GM19452 (cell line): ENCODE results near the gene HOXC9.
"Not testable (repeated sequence)": the region's sequence is repeated elsewhere in the genome, so short reads cannot be mapped to it uniquely, and the experiment has no call there.

Experiments
- ATAC-seq: cut with Tn5 transposase; IDR thresholded peaks from one replicate; pipeline ENCODE4 v1.9.1; 2021; ENCODE audit not compliant: unreplicated experiment

Gene HOXC9

DNA sequence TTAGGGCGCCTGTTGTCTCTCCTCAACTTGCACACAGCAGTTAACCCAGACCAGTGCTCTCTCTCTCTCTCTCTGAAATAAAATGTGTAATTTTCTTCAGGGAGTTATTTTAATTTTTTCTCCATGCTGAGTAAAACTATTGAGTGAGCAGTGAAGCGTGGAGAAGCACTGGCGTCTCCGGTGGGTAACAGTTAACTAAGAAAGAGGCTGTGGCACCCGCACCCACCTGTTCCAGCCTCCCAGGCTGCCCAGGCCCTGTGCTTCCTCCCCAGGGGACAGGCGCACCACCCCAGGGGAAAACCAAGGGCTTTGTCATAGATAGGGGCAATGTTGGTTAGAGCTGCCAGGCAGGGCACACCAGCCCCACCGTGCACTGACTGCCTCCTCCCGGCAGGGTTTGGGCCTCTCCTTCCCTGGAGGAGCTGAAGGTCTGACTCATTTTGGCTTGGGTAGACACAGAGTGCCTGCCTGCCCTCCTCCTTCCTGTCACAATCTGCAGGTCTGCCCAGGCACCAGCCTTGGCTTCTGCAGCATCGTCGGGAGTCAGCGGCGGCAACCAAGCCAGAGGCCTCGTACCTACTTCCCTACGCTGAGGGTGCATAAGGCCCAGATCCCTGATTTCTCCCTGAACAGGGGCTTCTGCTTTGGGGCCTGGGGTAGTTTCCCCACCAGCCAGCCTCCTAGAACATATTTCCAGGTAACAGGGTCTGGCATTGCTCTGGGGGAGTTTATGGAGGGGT is 36.8 kb downstream of the HOXC9 start:
- ATAC-seq, result no peak

DNA sequence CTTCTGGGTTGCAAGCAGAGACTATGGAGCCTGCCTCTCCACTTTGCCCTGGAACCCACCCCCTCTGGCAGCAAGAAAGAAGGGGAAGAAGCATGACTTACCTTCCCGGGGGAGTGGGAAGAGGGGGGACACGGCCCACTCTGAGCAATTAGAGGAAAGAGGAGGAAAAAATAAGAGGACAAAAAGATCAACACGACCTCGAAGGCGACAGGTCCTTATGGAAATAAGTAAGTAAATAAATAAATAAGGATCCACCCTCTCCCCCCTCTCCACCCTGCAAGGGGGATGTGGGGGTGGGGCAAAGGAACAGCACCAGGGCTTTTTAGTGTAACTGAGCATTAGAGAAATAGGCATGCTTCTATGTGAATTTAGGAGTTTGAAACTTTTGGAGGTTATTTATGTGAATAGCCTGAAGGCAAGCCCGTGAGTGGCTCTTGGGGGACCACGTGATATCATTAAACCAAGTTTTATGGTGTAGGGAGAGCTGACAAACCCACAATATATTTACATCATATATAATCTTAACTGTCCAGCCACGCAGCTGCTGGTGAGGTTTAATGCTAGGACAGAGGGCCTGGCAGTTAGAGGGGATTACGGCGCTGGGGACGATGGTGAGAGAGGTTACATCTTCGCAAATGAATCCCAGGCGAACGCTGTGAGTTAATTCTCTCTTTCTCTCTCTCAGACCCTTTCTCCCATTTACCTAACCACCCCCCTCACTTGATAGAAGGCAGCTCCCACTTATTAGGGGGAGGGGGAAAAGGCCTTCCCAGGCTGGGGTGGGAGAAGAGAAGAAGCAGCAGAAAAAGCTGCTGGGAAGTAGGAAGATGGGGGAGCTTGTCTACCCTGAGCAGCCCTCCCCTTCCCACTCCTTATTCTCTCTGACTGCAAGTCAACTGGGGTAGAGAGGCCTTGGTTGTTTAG is 37.7 kb downstream of the HOXC9 start:
- no peak for ATAC-seq

DNA sequence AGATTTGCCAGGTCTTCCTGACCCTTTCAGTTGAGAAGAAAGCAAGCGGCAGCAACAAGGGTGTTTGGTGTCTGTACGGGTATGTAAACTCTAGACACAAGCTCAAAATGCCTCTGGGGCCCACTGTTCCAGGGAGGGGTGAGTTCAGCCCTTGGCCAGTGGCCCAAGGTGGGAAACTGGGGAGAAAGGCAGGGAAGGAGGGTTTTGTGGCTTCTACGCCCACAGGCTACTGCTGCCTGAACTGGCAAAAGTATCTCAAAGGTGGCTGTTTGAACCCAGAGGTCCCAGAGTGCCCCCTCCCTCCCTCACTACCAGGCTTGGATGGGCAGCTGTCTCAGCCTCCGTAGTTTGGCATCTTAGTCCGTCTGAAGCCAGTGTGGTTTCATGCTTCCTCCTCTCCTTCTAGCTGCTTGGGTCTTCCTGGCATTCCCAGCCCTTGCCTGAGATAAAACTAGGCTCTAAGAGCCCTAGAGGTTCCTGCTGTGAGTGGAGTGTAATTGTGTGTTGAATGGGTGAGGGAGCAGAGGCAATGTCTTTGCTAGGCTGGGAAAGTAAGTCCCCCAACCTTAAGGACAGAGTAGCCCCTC is 38.4 kb downstream of the HOXC9 start:
- ATAC-seq, result no peak

DNA sequence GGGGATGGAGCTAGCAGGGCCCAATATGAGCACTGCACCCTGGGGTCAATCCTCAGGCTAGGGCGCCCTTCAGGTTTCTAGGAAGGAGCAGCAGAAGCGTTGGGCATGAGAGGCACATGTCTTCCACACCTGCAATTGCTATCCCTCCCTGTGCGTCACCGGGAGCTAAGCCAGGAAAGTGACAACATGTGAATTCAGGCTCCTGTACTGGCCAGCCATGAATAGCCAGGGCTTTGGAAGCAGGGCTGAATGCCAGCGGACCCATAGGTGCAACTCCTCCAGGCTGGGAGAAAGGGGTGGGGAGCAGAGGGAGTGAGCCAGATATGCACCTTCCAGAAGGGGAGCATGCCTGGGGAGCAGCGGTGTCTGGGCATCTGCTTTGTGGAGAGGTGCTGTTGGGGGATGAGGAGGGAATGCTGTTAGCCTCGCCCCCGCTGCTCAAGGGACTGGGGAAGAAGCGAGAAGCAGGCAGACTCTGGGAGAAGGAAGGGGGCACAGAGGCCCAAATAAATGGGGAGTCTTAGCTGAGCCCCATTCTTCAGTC is 39.0 kb downstream of the HOXC9 start:
- no peak for ATAC-seq

DNA sequence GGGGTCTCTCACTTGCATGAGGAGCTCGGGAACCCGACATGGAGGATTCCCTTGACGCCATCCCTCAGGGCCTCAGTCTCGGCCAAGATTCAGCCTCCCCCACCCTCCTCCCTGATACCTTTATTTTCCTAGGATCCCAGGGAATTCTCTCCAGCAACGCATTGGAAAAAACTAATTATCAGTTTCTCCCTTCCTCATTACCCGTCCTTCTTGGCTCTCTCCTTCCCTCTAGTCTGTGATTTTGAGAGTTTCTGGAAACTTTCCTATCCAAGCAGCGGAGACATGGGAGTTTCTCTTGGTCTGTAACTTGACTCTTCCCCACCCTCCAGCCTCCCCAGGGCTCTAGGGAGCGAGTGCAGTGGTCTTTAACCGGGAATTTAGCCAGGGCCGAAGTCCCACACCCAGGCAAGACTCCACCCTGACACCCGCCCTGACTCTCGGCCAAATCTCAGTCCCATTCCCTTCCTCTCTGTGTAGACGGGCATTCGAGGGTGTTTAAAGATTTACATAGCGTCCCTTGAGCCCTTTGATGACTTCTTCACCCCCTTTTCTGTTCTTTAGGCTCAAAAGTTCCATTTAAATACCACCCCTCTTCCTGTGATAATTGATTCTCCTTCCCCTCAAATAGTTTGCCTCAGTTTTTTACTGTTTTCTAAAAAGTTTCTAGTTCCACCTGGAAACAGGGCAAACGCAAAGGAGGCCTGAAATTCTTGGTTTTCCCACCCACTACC is 39.6 kb downstream of the HOXC9 start:
- ATAC-seq, result no peak

DNA sequence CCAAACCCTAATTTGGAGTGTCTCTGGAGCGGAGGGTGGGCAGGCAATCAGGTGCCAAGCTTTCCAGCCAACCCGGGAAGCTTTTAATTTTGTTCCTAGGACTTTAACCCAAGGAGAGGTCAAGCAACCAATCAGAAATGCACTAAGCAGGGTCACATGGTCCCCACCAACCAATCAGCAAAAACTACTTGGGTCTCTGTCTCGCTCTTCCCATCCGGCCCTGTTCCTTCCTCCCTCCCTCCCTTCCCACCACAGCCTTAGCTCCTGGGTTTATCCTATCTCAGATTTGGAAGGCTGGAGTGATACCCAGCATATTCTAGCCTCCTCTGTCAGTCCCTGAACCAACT is 40.2 kb downstream of the HOXC9 start:
- ATAC-seq, result no peak

DNA sequence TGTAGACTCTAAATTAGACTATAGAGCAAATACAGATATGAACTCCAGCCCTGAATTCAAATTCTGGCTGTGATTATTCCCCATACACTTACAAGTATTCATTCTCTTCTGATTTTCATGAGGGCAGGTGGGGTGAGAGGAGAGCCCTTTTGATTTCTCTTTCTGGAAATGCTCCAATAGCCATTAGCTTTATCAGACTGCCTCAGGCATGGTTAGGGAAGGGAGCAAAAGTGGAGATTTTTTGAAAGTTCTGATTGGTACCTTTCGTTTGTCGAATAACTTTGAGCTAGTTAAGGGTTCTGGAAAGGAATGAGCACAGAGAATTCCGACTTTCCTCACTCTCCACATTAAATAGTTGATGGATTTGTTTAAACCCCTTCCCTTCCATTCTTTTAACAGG is 40.7 kb downstream of the HOXC9 start:
- ATAC-seq, result no peak

DNA sequence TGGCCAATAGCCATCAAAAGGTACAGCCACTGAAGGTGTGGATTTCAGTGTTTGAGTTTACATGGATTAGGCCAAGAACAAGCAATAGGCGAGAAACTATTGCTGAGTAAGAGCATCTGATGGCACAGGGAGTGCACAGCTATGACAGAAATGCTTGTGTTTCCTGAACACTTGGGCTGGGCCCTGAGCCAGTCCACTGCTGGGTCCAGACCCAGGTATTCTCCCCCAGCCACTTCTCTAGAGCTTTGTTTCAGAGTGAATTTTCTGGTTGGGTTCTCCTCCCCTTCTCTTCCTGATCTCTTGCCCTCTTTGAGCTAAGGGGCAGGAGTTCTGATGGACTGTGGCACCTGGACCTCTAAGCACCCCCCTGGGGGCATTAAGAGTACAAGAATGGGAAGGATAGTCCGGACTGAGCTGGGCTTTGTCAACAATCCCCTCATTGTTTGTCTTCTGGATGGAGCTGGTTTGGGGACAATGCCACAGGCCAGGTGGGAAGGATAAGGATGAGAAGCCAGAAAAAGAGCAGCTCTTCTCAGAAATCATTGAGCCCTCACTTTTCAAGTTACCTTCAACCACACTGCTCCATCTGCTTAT is 41.2 kb downstream of the HOXC9 start:
- no peak for ATAC-seq

DNA sequence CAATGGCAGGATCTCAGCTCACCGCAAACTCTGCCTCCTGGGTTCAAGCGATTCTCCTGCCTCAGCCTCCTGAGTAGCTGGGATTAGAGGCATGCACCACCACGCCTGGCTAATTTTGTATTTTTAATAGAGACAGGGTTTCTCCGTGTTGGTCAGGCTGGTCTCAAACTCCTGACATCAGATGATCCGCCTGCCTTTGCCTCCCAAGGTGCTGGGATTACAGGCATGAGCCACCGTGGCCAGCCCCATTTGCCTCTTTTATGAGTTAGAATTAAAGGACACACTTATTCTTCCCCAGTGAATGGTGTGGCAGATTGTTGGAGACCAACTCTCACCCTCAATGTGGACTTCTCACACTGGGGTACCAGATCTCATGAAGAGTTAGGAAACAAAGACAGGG is 42.1 kb downstream of the HOXC9 start:
- not testable (repeated sequence) for ATAC-seq

DNA sequence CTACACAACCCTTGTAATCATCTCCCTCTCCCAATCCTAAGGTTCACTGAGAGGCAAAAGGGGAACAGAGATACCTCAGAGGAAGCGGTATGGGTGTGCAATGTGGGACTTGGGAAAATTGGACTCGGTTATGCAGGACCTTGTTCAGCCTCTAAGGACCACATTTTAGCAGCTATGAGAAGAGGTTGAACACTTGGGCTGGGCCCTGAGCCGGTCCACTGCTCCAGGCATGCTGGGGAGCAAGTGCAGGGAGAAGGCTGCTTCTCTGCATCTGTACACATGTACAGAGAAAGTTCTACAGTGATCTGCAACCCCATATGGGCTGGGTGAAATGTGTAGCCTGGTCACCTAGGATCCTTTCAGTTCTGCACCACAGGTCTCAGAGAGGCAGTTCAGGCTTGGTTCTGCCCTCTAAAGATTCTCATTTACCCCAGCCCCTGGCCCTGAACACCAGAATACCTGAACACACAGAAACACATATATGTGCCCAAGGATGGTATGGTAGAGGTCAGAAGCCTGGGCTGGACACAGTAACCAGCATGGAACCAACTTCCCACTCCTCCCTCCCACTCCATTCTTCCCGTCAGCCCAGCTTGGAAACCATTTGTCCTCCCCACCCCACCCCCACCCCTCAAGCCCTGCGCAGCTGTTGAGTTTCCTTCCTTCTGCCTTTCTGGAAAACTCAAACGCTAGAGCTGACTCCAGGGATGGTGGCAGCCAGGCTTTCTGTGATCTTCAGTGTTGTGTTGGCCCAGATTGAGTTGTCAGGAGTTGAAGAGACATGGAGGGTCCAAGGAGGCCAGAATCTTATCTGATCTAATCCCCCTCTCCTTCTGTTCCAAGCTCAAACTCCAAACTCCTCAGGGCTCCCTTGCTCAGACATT is 43.3 kb downstream of the HOXC9 start:
- ATAC-seq, result no peak

DNA sequence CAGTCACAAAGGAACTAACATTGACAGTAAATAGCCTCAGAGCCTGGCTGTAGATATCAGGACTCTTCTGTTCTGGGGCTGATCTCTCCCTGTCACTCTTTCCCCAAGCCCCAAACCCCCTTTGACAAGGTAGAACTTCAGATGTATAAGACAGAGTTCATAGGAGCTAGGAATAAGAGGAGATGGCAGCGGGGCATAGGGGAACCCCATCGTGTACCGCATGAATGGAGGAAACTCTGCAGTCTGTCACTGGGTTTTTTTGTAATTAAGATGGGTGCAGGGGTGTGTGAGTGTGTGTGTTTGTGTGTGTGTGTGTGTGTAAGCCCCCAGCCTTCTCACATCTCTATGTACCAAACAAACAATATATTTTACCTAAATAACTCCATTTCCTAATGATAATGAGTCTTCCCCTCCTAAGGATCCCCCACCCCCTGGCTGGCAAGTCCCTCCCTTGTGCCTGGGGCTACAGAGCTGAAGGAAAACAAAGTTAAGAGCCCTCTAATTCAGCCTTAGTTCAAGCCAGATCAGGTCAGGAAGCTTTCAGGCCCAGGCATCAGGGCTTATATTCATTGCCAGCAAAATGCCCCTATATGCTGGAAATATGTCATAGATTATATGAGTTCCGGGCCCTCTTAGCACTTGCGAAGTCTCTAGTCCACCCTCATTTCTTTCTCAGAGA is 44.6 kb downstream of the HOXC9 start:
- ATAC-seq, result no peak

DNA sequence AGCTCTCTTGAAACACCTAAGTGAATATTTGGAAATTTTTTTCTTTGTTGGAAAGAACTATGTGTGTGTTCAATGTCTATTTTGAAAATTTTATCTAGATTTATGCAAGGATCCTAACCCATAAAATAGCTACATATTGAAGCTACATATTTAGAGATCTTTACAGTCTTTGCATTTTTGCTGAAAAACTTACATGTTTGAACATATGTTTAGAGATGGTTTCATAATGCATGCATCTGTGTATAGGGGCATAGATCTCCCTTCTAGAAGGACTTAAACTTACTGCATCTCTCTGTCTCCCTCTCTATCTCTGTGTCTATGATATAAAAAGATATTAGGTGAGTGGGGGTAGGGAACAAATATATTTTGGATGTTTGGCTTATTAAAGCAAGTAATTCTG is 45.4 kb downstream of the HOXC9 start:
- ATAC-seq, result no peak

DNA sequence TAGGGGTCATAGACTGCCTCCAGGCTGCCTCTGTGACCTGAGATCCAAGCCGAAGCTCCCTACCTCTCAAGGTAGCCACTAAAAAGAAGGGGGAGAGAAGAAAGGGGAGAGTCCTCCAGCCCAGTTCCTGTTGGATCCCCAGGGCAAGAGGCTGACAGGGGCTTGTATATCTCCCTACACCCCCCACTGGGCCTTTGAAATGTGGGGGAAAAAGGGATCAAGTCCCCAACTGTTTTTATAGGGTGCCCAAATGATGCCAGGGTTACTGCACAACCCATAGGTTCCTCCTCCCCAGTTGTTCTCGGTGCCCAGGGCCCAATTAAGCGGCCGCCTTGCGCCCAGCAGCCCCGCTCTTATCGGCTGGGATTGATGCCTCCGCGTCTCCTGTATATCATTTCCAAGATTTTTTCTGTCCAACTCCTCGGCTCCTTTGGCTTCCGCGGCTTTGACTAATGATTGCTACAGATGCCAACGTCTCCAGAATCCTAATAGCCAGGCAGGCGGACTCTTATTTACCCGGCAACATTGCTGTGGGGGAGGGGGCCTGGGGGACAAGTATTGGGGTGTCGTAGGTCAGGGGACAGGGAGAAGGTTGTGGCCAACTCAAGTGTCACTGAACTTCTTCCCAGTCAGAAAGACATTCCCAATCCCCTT is 46.0 kb downstream of the HOXC9 start:
- no peak for ATAC-seq

DNA sequence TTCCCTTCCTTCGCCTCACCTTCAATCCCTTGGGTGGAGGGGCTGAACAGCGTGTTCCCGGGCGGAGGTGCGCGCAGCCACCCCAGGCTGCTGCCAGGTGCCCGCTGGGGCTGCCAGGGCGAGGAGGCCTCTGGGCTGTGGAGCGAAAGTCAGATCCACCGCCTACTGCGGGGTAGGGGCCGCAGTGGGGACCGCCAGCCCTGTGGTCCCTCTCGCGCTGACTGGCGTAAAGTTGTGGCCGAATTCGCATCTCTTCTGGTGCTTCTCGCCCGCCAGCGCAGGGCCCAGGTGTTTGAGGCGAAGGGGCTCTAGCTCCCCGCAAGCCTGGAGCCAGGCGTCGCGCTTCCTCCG is 46.8 kb downstream of the HOXC9 start:
- ATAC-seq, result no peak

DNA sequence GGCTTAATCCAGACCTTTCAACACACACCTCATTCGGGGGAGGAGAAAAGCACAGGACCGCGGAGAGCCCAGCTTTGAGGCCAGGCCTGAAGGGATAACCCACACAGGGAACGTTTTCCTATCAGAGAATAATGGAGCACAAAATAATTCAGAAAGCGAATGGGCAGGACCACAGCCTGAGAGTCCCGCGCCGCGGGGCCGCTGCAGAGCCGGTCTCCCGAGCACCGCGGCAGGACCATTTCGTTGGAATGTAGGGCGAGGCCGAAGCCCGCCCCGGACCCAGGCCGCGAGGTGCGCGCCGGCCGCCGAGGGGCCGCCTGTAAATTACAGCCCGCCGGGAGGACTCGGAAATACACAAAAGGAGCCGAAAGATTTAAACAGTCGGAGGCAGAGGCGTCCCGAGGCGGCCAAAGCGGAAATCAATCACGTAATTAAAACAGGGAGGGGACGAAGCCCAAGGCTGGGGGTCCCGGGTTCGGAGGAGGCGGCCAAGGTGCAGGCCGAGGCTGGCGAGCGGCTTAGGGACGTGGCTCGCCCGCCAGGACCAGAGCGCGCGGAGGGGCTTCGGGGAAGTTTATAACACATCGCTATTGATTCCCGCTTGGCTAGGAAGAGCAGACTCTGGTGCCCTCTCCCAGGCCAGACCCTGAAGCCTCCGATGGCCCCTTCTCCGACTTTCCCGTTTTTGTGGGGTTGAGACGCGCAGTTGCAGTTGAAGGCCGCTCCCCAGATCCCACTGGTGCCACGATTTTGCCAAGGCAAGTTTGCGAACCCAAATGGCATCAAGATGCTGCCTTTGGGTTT is 47.4 kb downstream of the HOXC9 start:
- no peak for ATAC-seq

DNA sequence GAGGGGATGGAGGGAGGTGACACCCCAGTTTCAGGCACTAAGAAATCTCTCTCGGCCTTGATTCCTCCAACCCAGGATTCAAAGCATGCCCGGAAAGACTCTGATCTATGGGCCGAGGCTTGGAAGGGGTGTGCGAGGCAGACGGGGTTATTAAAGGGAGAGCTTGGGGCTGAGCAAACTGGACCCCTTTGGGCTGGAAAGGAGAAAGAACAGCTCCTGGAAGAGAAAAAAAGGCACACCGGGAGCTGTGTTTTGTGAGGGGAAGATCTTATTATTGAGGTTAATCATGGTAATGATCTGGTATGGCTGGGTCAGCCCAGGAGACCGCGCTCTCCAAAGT is 48.0 kb downstream of the HOXC9 start:
- ATAC-seq, result no peak

DNA sequence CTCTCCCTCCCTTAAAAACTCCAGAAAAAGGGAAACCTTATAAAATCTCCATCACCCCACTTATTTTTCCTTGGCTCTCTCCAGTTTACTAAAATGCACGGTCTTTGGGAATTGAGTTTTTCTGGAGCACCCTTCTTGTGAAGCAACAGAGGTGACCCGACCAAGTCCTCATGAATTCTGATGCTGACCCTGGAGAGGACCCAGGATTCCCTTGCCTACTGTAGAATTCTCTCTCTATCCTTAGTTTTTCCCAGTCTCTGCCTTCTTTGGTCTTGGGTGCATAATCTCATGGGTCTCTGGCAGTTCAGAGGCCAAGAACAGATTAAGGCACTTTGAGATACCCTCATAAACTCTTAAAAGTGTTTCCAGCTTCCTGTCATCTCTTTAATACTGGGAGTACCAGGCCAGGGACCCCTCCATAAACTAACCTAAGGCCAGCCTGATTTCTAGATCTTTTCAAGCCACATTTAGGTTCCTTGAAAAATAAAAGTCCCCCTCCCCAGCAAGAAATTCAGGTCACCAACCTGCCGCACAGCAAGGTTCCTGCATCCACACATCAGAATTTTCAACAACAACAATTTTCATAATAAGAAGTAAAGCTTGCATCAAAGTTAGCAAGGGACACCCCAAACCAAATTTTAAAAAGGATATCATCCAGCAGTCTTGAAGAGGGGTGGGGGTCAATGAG is 48.6 kb downstream of the HOXC9 start:
- ATAC-seq, result no peak
